ENCODE data around the gene CRISPLD2. TPM values are rescaled to one million over a fixed set of nuclear protein-coding genes. Genes with fewer than 3 reads are reported as not detected.

Gene CRISPLD2
- total and polyA plus RNA-seq, 10 of the 15 experiments (the other 5 are each of a cell fraction or from before 2014, with no cell fraction given) = 0.03 to 0.30 (median 0.08) TPM; not detected in 5

DNA sequence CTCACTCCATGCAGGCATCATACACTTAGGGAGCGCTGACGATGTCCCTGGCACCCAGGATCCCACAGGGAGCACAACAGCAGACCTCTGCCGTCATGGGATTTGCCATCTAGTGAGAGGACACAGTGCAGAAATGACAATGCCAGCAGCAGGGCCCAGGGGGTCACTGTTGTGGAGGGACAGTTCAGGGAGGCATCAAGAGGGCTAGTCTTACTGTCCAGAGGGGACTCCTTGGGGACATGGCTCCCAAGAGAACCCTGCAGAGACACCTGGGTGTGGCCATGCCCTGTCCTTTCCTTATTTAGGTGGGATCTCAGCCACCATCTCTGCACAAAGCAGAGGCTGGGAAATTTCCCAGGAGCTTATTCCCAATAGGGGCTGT, 73.7 kb downstream of the CRISPLD2 start:
- CTCF ChIA-PET = no interaction called here
- H3K4me1 ChIP-seq (ENCODE audit: control insufficient read depth, insufficient read depth, low read length) = peaks cover 6% of the 10 kb centered on the region
- 65% methylated on average over 3 of the region's 3 CpGs for WGBS (ENCODE audit: insufficient coverage, insufficient replicate concordance, low lambda C conversion rate, missing lambda C conversion rate)
- in situ Hi-C loops (cut with MboI) = no loop called here
- H3K79me2 ChIP-seq (ENCODE audit: control insufficient read depth, insufficient read depth, low read length) = no peaks in the 10 kb centered on the region
- H3K9me3 ChIP-seq (replicated peaks; ENCODE audit: control insufficient read depth, insufficient read depth, low read length) = no peaks in the 10 kb centered on the region; the same call in 2 of the 3 replicates
- RAD21 ChIA-PET (ENCODE audit: unreplicated experiment) = interaction anchor here (0.6 to 1.8 kb wide), 2 partner anchors 9 to 54 kb away, joined by 3 to 8 read pairs; no protein-coding TSS in a partner anchor
- H3K9ac ChIP-seq (ENCODE audit: control insufficient read depth, insufficient read depth, low read length) = no peak overlapping the region
- POLR2A ChIA-PET = no interaction called here
- ATAC-seq (peak; percentile 51), DNase-seq (ENCODE audit: low read depth, low spot score) (no peak), FAIRE-seq (no peak)
- no peaks in the 10 kb centered on the region for H3K36me3 ChIP-seq (ENCODE audit: control insufficient read depth in 2 of 2, insufficient read depth in 2 of 2, low read length in 1 of 2)
- no peaks in the 10 kb centered on the region for H4K20me1 ChIP-seq (ENCODE audit: control insufficient read depth, insufficient read depth)
- H3K4me2 ChIP-seq (ENCODE audit: control insufficient read depth, insufficient read depth) = no peak overlapping the region
- SMC1A ChIA-PET (ENCODE audit: uncharacterized antibody, unreplicated experiment) = interaction anchor here (0.8 to 1.5 kb wide), 2 partner anchors 140 to 166 kb away, joined by 3 to 4 read pairs; no protein-coding TSS in a partner anchor
- BruUV-seq (replicated peaks) = no TSS peak
- no peaks in the 10 kb centered on the region; a peak in 1 of 4 replicates for H3K27me3 ChIP-seq (replicated peaks in 1 of 2; ENCODE audit: control insufficient read depth in 2 of 2, insufficient read depth in 2 of 2, low read length in 1 of 2)
- no peak overlapping the region for H3K27ac ChIP-seq (ENCODE audit: control insufficient read depth, insufficient read depth)
- no peak overlapping the region for H3K4me3 ChIP-seq
- TF ChIP-seq RBBP5 (conservative IDR thresholded peaks at IDR 0.05) = no peak
- no peak for TF ChIP-seq PAX5 (IDR thresholded peaks at IDR 0.05; ENCODE audit: borderline replicate concordance, low read depth, low read length)
- peak; percentile 49; the same call in 1 of the 2 replicates for TF ChIP-seq SMARCA5 (IDR thresholded peaks at IDR 0.05)
- TF ChIP-seq RB1 (IDR thresholded peaks at IDR 0.05; ENCODE audit: borderline replicate concordance) = no peak
- TF ChIP-seq, protein P1, sequence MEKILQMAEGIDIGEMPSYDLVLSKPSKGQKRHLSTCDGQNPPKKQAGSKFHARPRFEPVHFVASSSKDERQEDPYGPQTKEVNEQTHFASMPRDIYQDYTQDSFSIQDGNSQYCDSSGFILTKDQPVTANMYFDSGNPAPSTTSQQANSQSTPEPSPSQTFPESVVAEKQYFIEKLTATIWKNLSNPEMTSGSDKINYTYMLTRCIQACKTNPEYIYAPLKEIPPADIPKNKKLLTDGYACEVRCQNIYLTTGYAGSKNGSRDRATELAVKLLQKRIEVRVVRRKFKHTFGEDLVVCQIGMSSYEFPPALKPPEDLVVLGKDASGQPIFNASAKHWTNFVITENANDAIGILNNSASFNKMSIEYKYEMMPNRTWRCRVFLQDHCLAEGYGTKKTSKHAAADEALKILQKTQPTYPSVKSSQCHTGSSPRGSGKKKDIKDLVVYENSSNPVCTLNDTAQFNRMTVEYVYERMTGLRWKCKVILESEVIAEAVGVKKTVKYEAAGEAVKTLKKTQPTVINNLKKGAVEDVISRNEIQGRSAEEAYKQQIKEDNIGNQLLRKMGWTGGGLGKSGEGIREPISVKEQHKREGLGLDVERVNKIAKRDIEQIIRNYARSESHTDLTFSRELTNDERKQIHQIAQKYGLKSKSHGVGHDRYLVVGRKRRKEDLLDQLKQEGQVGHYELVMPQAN (conservative IDR thresholded peaks at IDR 0.05) = no peak; the same call in 1 of the 2 replicates
- no peak for TF ChIP-seq CEBPB (IDR thresholded peaks at IDR 0.05; ENCODE audit: borderline replicate concordance in 1 of 2, low read depth in 2 of 2, low read length in 2 of 2)
- no peak for TF ChIP-seq DPF2 (IDR thresholded peaks at IDR 0.05)
- intact Hi-C loops (cut with micrococcal nuclease; ENCODE audit: unreplicated experiment) = loop anchor here (10.0 kb wide), 1 partner anchor 139 kb away; no protein-coding TSS in a partner anchor
- H2AFZ ChIP-seq (ENCODE audit: control insufficient read depth, low read depth, low read length) = no peak overlapping the region

All from GM12878 (cell line).